ENCODE results near the gene ADK.

- no peak for TF ChIP-seq CTCF (IDR thresholded peaks at IDR 0.05)
- no peak for TF ChIP-seq POLR2A (IDR thresholded peaks at IDR 0.05)
Measured at GRCh38 chr10:74556072-74556705, 405.2 kb downstream of the ADK start.

All from thyroid gland (tissue), 4 donors.